K562 (cell line): ENCODE results near the gene DLL4. TPM values are rescaled to one million over a fixed set of nuclear protein-coding genes. Genes with fewer than 3 reads are reported as not detected.
A peak's percentile ranks its signal among the peaks of the same experiment; 100 is the strongest.

Source experiments
- BHLHE40 ChIP-seq: IDR thresholded peaks from 2 replicates; pipeline ENCODE4 v1.6.1; 2011; ENCODE audit warnings: low read length, improper control_type of control experiment
- FUS ChIP-seq: fragments of 200-400 bp; formaldehyde crosslinking; optimal IDR thresholded peaks from 2 replicates; pipeline ENCODE3; 2017; ENCODE audit warnings: low read depth, low read length
- MEIS2 ChIP-seq: fragments of 450-650 bp; IDR thresholded peaks from 2 replicates; pipeline ENCODE4 v1.6.1; 2014; ENCODE audit warnings: mild to moderate bottlenecking; ENCODE audit not compliant: partially characterized antibody
- NELFE ChIP-seq: IDR thresholded peaks from 2 replicates; pipeline ENCODE4 v1.6.1; 2011; ENCODE audit warnings: mild to moderate bottlenecking; ENCODE audit not compliant: insufficient read depth, insufficient read length
- XRCC3 ChIP-seq: fragments of 450-650 bp; IDR thresholded peaks from 2 replicates; pipeline ENCODE4 v1.6.1; 2017; ENCODE audit warnings: mild to moderate bottlenecking, moderate library complexity
- ZNF133 ChIP-seq: fragments of 250-450 bp; sonication (Bioruptor Pico); IDR thresholded peaks from 2 replicates; pipeline ENCODE4 v1.4.0; 2020; ENCODE audit warnings: mild to moderate bottlenecking
- polyA plus RNA-seq, 8 experiments: library from polyadenylated mRNA; depleted of rRNA in 4 of 8; stranded (reverse) in 5 of 8; unstranded in 3 of 8; fragments of >200 nt; fragmentation: Nextera tagmentation in 2 of 8; fragmentation: Illumina TruSeq in 1 of 8; extraction: Ambion mirVana in 2 of 8; extraction: Trizol in 1 of 8; gene quantifications; 2 replicates each; pipeline versions ENCODE4 v1.2.1 to v1.2.3, GENCODE V29; 2011 to 2014; ENCODE audit warnings: inconsistent platforms in 1 of 8, missing spikeins in 1 of 8
- total RNA-seq, 7 experiments: library from RNA; depleted of rRNA in 6 of 7; stranded (reverse); fragments of >200 nt in 6 of 7; fragmentation: Illumina TruSeq in 2 of 7; extraction: Trizol in 2 of 7; gene quantifications; 2 replicates each; pipeline versions ENCODE4 v1.2.1 to v1.2.3, GENCODE V29; 2011 to 2021; ENCODE audit warnings: low replicate concordance in 1 of 7
- TF ChIP-seq, protein P1 (sequence below): fragments of 200-600 bp; sonication (generic); IDR thresholded peaks from one replicate; pipeline ENCODE4 v1.6.1; 2012; ENCODE audit warnings: mild to moderate bottlenecking, low read depth, low read length, inconsistent platforms
- TF ChIP-seq, protein P2 (sequence below): fragments of 250-450 bp; sonication (Bioruptor Pico); IDR thresholded peaks from 2 replicates; pipeline ENCODE4 v1.4.0; 2020
- TF ChIP-seq, protein P3 (sequence below): fragments of 250-450 bp; sonication (Bioruptor Pico); IDR thresholded peaks from 2 replicates; pipeline ENCODE4 v1.8.0; 2022; ENCODE audit warnings: moderate library complexity, mild to moderate bottlenecking, inconsistent platforms
- TF ChIP-seq, protein P4 (sequence below): fragments of 150-350 bp; conservative IDR thresholded peaks from 2 replicates; pipeline ENCODE4 v1.6.1; 2014; ENCODE audit warnings: low read length

Gene DLL4
- total and polyA plus RNA-seq, 9 of the 15 experiments (the other 6 are each of a cell fraction or from before 2014, with no cell fraction given): 0.04 to 1.1 (median 0.41) TPM; not detected in 1

DNA sequence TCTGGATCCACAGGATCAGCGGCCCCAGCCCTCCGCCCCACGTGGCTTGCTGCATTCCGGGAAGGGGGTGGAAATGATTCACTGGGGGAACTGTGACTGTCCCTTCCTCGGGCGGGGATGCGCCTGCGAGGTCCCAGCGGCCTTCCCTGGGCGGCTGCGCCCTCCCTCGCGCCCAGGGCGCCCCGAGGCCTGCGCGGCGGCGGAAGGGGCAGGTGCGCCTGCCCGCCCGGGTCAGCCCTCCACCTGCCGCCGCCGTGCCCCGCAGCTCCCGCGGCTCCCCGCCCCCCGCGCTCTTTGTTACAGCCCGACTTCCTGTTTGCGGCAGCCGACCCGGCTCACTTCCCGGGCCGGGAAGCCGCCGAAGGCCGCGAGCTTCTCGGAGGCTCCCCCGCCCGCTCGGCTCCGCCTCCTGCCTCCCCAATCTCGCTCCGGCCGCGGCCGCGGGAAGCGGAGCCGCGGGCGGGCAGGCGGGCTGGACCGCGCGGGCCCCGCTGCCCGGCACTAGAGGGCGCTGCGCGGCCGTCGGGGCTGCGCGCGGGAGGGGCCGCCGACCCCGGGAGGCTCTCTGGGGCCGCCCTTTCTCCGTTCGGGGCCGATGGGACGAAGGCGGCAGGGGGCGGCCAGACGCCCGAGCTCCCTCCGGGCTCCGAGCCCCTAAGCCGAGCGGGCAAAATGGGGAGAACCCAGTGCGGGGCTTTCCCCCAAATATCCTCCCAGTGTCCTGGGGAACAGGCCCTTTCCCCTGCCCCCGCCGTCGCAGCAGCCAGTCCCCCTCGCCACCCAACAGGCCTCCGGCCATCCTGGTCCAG is 12.6 kb downstream of the DLL4 start (continued):
- TF ChIP-seq, protein P1, sequence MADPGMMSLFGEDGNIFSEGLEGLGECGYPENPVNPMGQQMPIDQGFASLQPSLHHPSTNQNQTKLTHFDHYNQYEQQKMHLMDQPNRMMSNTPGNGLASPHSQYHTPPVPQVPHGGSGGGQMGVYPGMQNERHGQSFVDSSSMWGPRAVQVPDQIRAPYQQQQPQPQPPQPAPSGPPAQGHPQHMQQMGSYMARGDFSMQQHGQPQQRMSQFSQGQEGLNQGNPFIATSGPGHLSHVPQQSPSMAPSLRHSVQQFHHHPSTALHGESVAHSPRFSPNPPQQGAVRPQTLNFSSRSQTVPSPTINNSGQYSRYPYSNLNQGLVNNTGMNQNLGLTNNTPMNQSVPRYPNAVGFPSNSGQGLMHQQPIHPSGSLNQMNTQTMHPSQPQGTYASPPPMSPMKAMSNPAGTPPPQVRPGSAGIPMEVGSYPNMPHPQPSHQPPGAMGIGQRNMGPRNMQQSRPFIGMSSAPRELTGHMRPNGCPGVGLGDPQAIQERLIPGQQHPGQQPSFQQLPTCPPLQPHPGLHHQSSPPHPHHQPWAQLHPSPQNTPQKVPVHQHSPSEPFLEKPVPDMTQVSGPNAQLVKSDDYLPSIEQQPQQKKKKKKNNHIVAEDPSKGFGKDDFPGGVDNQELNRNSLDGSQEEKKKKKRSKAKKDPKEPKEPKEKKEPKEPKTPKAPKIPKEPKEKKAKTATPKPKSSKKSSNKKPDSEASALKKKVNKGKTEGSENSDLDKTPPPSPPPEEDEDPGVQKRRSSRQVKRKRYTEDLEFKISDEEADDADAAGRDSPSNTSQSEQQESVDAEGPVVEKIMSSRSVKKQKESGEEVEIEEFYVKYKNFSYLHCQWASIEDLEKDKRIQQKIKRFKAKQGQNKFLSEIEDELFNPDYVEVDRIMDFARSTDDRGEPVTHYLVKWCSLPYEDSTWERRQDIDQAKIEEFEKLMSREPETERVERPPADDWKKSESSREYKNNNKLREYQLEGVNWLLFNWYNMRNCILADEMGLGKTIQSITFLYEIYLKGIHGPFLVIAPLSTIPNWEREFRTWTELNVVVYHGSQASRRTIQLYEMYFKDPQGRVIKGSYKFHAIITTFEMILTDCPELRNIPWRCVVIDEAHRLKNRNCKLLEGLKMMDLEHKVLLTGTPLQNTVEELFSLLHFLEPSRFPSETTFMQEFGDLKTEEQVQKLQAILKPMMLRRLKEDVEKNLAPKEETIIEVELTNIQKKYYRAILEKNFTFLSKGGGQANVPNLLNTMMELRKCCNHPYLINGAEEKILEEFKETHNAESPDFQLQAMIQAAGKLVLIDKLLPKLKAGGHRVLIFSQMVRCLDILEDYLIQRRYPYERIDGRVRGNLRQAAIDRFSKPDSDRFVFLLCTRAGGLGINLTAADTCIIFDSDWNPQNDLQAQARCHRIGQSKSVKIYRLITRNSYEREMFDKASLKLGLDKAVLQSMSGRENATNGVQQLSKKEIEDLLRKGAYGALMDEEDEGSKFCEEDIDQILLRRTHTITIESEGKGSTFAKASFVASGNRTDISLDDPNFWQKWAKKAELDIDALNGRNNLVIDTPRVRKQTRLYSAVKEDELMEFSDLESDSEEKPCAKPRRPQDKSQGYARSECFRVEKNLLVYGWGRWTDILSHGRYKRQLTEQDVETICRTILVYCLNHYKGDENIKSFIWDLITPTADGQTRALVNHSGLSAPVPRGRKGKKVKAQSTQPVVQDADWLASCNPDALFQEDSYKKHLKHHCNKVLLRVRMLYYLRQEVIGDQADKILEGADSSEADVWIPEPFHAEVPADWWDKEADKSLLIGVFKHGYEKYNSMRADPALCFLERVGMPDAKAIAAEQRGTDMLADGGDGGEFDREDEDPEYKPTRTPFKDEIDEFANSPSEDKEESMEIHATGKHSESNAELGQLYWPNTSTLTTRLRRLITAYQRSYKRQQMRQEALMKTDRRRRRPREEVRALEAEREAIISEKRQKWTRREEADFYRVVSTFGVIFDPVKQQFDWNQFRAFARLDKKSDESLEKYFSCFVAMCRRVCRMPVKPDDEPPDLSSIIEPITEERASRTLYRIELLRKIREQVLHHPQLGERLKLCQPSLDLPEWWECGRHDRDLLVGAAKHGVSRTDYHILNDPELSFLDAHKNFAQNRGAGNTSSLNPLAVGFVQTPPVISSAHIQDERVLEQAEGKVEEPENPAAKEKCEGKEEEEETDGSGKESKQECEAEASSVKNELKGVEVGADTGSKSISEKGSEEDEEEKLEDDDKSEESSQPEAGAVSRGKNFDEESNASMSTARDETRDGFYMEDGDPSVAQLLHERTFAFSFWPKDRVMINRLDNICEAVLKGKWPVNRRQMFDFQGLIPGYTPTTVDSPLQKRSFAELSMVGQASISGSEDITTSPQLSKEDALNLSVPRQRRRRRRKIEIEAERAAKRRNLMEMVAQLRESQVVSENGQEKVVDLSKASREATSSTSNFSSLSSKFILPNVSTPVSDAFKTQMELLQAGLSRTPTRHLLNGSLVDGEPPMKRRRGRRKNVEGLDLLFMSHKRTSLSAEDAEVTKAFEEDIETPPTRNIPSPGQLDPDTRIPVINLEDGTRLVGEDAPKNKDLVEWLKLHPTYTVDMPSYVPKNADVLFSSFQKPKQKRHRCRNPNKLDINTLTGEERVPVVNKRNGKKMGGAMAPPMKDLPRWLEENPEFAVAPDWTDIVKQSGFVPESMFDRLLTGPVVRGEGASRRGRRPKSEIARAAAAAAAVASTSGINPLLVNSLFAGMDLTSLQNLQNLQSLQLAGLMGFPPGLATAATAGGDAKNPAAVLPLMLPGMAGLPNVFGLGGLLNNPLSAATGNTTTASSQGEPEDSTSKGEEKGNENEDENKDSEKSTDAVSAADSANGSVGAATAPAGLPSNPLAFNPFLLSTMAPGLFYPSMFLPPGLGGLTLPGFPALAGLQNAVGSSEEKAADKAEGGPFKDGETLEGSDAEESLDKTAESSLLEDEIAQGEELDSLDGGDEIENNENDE: no peak
- no peak for TF ChIP-seq FUS
- TF ChIP-seq BHLHE40: no peak; the same call in 1 of the 2 replicates
- no peak for TF ChIP-seq NELFE
- TF ChIP-seq, protein P2, sequence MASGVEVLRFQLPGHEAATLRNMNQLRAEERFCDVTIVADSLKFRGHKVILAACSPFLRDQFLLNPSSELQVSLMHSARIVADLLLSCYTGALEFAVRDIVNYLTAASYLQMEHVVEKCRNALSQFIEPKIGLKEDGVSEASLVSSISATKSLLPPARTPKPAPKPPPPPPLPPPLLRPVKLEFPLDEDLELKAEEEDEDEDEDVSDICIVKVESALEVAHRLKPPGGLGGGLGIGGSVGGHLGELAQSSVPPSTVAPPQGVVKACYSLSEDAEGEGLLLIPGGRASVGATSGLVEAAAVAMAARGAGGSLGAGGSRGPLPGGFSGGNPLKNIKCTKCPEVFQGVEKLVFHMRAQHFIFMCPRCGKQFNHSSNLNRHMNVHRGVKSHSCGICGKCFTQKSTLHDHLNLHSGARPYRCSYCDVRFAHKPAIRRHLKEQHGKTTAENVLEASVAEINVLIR (CRISPR knock-in tag): no peak
- no peak for TF ChIP-seq MEIS2
- TF ChIP-seq, protein P3, sequence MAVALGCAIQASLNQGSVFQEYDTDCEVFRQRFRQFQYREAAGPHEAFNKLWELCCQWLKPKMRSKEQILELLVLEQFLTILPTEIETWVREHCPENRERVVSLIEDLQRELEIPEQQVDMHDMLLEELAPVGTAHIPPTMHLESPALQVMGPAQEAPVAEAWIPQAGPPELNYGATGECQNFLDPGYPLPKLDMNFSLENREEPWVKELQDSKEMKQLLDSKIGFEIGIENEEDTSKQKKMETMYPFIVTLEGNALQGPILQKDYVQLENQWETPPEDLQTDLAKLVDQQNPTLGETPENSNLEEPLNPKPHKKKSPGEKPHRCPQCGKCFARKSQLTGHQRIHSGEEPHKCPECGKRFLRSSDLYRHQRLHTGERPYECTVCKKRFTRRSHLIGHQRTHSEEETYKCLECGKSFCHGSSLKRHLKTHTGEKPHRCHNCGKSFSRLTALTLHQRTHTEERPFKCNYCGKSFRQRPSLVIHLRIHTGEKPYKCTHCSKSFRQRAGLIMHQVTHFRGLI (CRISPR knock-in tag): no peak
- TF ChIP-seq XRCC3: no peak
- TF ChIP-seq, protein P4, sequence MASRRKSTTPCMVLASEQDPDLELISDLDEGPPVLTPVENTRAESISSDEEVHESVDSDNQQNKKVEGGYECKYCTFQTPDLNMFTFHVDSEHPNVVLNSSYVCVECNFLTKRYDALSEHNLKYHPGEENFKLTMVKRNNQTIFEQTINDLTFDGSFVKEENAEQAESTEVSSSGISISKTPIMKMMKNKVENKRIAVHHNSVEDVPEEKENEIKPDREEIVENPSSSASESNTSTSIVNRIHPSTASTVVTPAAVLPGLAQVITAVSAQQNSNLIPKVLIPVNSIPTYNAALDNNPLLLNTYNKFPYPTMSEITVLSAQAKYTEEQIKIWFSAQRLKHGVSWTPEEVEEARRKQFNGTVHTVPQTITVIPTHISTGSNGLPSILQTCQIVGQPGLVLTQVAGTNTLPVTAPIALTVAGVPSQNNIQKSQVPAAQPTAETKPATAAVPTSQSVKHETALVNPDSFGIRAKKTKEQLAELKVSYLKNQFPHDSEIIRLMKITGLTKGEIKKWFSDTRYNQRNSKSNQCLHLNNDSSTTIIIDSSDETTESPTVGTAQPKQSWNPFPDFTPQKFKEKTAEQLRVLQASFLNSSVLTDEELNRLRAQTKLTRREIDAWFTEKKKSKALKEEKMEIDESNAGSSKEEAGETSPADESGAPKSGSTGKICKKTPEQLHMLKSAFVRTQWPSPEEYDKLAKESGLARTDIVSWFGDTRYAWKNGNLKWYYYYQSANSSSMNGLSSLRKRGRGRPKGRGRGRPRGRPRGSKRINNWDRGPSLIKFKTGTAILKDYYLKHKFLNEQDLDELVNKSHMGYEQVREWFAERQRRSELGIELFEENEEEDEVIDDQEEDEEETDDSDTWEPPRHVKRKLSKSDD: 0 out of 2 replicates have a peak, but pooled peaks have one; percentile 21
- TF ChIP-seq ZNF133 (CRISPR knock-in tag): no peak
